GM03348 (cell line): ENCODE measurements around the gene PEX5.
"Not testable (repeated sequence)": the region's sequence is repeated elsewhere in the genome, so short reads cannot be mapped to it uniquely, and the experiment has no call there.

Source experiments
- DNase-seq: peaks from one replicate; pipeline ENCODE4 v3.0.0; 2012; ENCODE audit warnings: low spot score

PEX5 gene

GRCh38 chr12:7160183-7160582 lies 29.3 kb upstream of the PEX5 start:
- no peak for DNase-seq

GRCh38 chr12:7161327-7161726 lies 28.2 kb upstream of the PEX5 start:
- DNase-seq: no peak

- DNase-seq: no peak
Observed at GRCh38 chr12:7161811-7162210, 27.7 kb upstream of the PEX5 start.

GRCh38 chr12:7162691-7163114 lies 26.8 kb upstream of the PEX5 start:
- peak; percentile 53 for DNase-seq

- no peak for DNase-seq
Observed at GRCh38 chr12:7169951-7170350, 19.5 kb upstream of the PEX5 start.

- DNase-seq: no peak
Observed at GRCh38 chr12:7171854-7172253, 17.6 kb upstream of the PEX5 start.

GRCh38 chr12:7175493-7175892 lies 14.0 kb upstream of the PEX5 start:
- no peak for DNase-seq

GRCh38 chr12:7176595-7176994 lies 12.9 kb upstream of the PEX5 start:
- DNase-seq: no peak

GRCh38 chr12:7178481-7178880 lies 11.0 kb upstream of the PEX5 start:
- no peak for DNase-seq

GRCh38 chr12:7180685-7181084 lies 8.8 kb upstream of the PEX5 start:
- no peak for DNase-seq

- DNase-seq: not testable (repeated sequence)
Observed at GRCh38 chr12:7186058-7186457, 3.4 kb upstream of the PEX5 start.

- DNase-seq: peak; percentile 72
Observed at GRCh38 chr12:7188562-7189397, 706 bp upstream of the PEX5 start.

GRCh38 chr12:7190268-7191055 lies 976 bp downstream of the PEX5 start:
- DNase-seq: peak; percentile 24

GRCh38 chr12:7193674-7194073 lies 4.2 kb downstream of the PEX5 start:
- DNase-seq: no peak

GRCh38 chr12:7197841-7198240 lies 8.4 kb downstream of the PEX5 start:
- no peak for DNase-seq

GRCh38 chr12:7203109-7203508 lies 13.6 kb downstream of the PEX5 start:
- DNase-seq: no peak

- no peak for DNase-seq
Observed at GRCh38 chr12:7205091-7205490, 15.6 kb downstream of the PEX5 start.

- no peak for DNase-seq
Observed at GRCh38 chr12:7206691-7207090, 17.2 kb downstream of the PEX5 start.

GRCh38 chr12:7207866-7208625 lies 18.6 kb downstream of the PEX5 start:
- DNase-seq: no peak

GRCh38 chr12:7209958-7210357 lies 20.5 kb downstream of the PEX5 start:
- no peak for DNase-seq

GRCh38 chr12:7210642-7211151 lies 21.2 kb downstream of the PEX5 start:
- no peak for DNase-seq

- no peak for DNase-seq
Observed at GRCh38 chr12:7212678-7213077, 23.2 kb downstream of the PEX5 start.
